GM23338 (cell line): ENCODE measurements around the gene SNX17. TPM values are rescaled to one million over a fixed set of nuclear protein-coding genes. Genes with fewer than 3 reads are reported as not detected.
A peak's percentile ranks its signal among the peaks of the same experiment; 100 is the strongest.

Source experiments
- ATAC-seq: fragments of 200-7000 bp; cut with Tn5 transposase; 3 replicates; pipeline ENCODE4 v1.9.1; 2020
- DNase-seq: peaks from one replicate; pipeline ENCODE4 v3.0.0-alpha.2; 2015; ENCODE audit warnings: low spot score
- H2AFZ ChIP-seq: fragments of 200-600 bp; sonication (generic); 2 replicates; pipeline ENCODE4 v1.8.0; 2016; ENCODE audit warnings: antibody characterized with exemption, mild to moderate bottlenecking, moderate library complexity
- H3F3A ChIP-seq: fragments of 200-600 bp; sonication (generic); replicated peaks from 2 replicates; pipeline ENCODE4 v1.8.0; 2017; ENCODE audit warnings: antibody characterized with exemption, mixed run types, low read depth
- H3K27ac ChIP-seq: fragments of 200-600 bp; sonication (generic); 2 replicates; pipeline ENCODE4 v1.6.1; 2016; ENCODE audit warnings: low read depth
- H3K27me3 ChIP-seq: fragments of 200-600 bp; sonication (generic); 2 replicates; pipeline ENCODE4 v1.8.0; 2016; ENCODE audit warnings: mild to moderate bottlenecking, mixed run types, moderate library complexity; ENCODE audit not compliant: insufficient read depth
- H3K36me3 ChIP-seq: fragments of 200-600 bp; sonication (generic); 2 replicates; pipeline ENCODE4 v1.8.0; 2016; ENCODE audit warnings: mild to moderate bottlenecking; ENCODE audit not compliant: insufficient read depth
- H3K4me1 ChIP-seq: fragments of 200-600 bp; sonication (generic); 2 replicates; pipeline ENCODE4 v1.8.0; 2016; ENCODE audit warnings: mild to moderate bottlenecking, moderate library complexity; ENCODE audit not compliant: insufficient read depth
- H3K4me2 ChIP-seq: fragments of 200-600 bp; sonication (generic); 2 replicates; pipeline ENCODE4 v1.7.1; 2017; ENCODE audit warnings: mixed run types
- H3K4me3 ChIP-seq: fragments of 200-600 bp; sonication (generic); 2 replicates; pipeline ENCODE4 v1.6.1; 2016; ENCODE audit warnings: mixed run types
- H3K79me2 ChIP-seq: fragments of 200-600 bp; sonication (generic); replicated peaks from 2 replicates; pipeline ENCODE4 v1.8.0; 2017; ENCODE audit warnings: mild to moderate bottlenecking; ENCODE audit not compliant: insufficient read depth
- H3K9me2 ChIP-seq: fragments of 200-600 bp; sonication (generic); 2 replicates; pipeline ENCODE4 v1.8.0; 2017; ENCODE audit not compliant: insufficient read depth
- H4K20me1 ChIP-seq: fragments of 200-600 bp; sonication (generic); replicated peaks from 2 replicates; pipeline ENCODE4 v1.8.0; 2017; ENCODE audit warnings: mild to moderate bottlenecking; ENCODE audit not compliant: insufficient read depth
- H3K27ac Mint-ChIP-seq: 2 replicates; pipeline ENCODE4 v1.8.0; 2020; ENCODE audit warnings: inconsistent platforms, mild to moderate bottlenecking, moderate library complexity, mixed read lengths
- H3K27me3 Mint-ChIP-seq: 3 replicates; pipeline ENCODE4 v1.8.0; 2022; ENCODE audit warnings: low read depth, mild to moderate bottlenecking, moderate library complexity, mixed read lengths, inconsistent platforms; ENCODE audit not compliant: insufficient read depth, poor library complexity
- H3K36me3 Mint-ChIP-seq: 3 replicates; pipeline ENCODE4 v1.8.0; 2021; ENCODE audit warnings: low read depth, mild to moderate bottlenecking, inconsistent platforms, moderate library complexity, mixed read lengths
- H3K4me1 Mint-ChIP-seq: 3 replicates; pipeline ENCODE4 v1.8.0; 2020; ENCODE audit warnings: mild to moderate bottlenecking, inconsistent platforms, mixed read lengths
- H3K4me3 Mint-ChIP-seq: 3 replicates; pipeline ENCODE4 v1.8.0; 2021; ENCODE audit warnings: moderate library complexity, mild to moderate bottlenecking, inconsistent platforms, mixed read lengths
- H3K9me3 Mint-ChIP-seq: 3 replicates; pipeline ENCODE4 v1.8.0; 2020; ENCODE audit warnings: moderate library complexity, mild to moderate bottlenecking, inconsistent platforms, mixed read lengths
- CREB1 ChIP-seq: fragments of 250-450 bp; sonication (Bioruptor Pico); IDR thresholded peaks from 2 replicates; pipeline ENCODE4 v1.5.0; 2020; ENCODE audit warnings: low read depth, mild to moderate bottlenecking, moderate library complexity
- CTCF ChIP-seq, 2 experiments: fragments of 200-600 bp in 1 of 2; sonication (generic) in 1 of 2; conservative IDR thresholded peaks; 2 replicates each; pipeline versions ENCODE4 v1.5.1 to v1.6.1; 2016 to 2017; ENCODE audit warnings: antibody characterized with exemption in 2 of 2, low read depth in 2 of 2, mild to moderate bottlenecking in 2 of 2, moderate library complexity in 1 of 2
- ETS1 ChIP-seq: IDR thresholded peaks from 2 replicates; pipeline ENCODE4 v1.6.1; 2016; ENCODE audit warnings: antibody characterized with exemption
- EZH2 ChIP-seq: fragments of 200-600 bp; sonication (generic); IDR thresholded peaks from one replicate; pipeline ENCODE4 v1.8.0; 2017; ENCODE audit warnings: antibody characterized with exemption, mild to moderate bottlenecking, low read depth; ENCODE audit not compliant: unreplicated experiment
- EZH2phosphoT487 ChIP-seq: fragments of 200-600 bp; sonication (generic); IDR thresholded peaks from one replicate; pipeline ENCODE4 v1.8.1; 2018; ENCODE audit warnings: antibody characterized with exemption; ENCODE audit not compliant: unreplicated experiment
- JUNB ChIP-seq: IDR thresholded peaks from one replicate; pipeline ENCODE4 v1.6.1; 2016; ENCODE audit warnings: antibody characterized with exemption; ENCODE audit not compliant: unreplicated experiment
- NANOG ChIP-seq: IDR thresholded peaks from 2 replicates; pipeline ENCODE4 v1.6.1; 2016; ENCODE audit warnings: antibody characterized with exemption, borderline replicate concordance
- POLR2AphosphoS5 ChIP-seq: IDR thresholded peaks from 2 replicates; pipeline ENCODE4 v1.6.1; 2016; ENCODE audit warnings: antibody characterized with exemption, low read depth
- REST ChIP-seq: IDR thresholded peaks from one replicate; pipeline ENCODE4 v1.6.1; 2018; ENCODE audit warnings: antibody characterized with exemption; ENCODE audit not compliant: unreplicated experiment
- ZNF331 ChIP-seq: fragments of 250-450 bp; sonication (Bioruptor Pico); IDR thresholded peaks from 2 replicates; pipeline ENCODE4 v1.5.0; 2020; ENCODE audit warnings: low read depth, mild to moderate bottlenecking, moderate library complexity
- polyA plus RNA-seq: library from polyadenylated mRNA; unstranded; fragments of >200 nt; fragmentation: Nextera tagmentation; extraction: Ambion mirVana; gene quantifications from 2 replicates; pipeline ENCODE4 v1.2.1, GENCODE V29; 2016
- total RNA-seq: library from RNA; depleted of rRNA; stranded (reverse); fragments of >200 nt; shearing (Covaris generic); gene quantifications from 2 replicates; pipeline ENCODE4 v1.2.3, GENCODE V29; 2014

SNX17 gene
- total and polyA plus RNA-seq, 2 experiments from 2014 or later = 34.0 to 58.0 TPM

- peak within 1 kb of the TSS; percentile 97 for H3K27ac ChIP-seq
- H3K36me3 ChIP-seq = no peaks in the 10 kb centered on the region
- peak; percentile 100 for DNase-seq
- H3K27ac Mint-ChIP-seq = peak within 1 kb of the TSS; percentile 99
- peak within 1 kb of the TSS; percentile 66; the same call in 1 of the 2 replicates for H2AFZ ChIP-seq
- H3K79me2 ChIP-seq = peaks cover 59% of the 10 kb centered on the region
- TF ChIP-seq ETS1 = peak; percentile 83
- peak; percentile 47; the same call in 1 of the 2 replicates for TF ChIP-seq POLR2AphosphoS5
- TF ChIP-seq EZH2phosphoT487 = no peak
- TF ChIP-seq NANOG = no peak
- TF ChIP-seq CREB1 = peak; percentile 96
- no peak for TF ChIP-seq CTCF (conservative IDR thresholded peaks at IDR 0.05; ENCODE audit: low read depth in 2 of 2)
- H3K4me1 ChIP-seq = peaks cover 49% of the 10 kb centered on the region
- peak; percentile 90 for ATAC-seq
- peaks cover 13% of the 10 kb centered on the region for H3F3A ChIP-seq
- H3K9me2 ChIP-seq = peaks cover 3% of the 10 kb centered on the region
- H3K9me3 Mint-ChIP-seq = peaks cover 12% of the 10 kb centered on the region
- H3K4me3 Mint-ChIP-seq = peak within 1 kb of the TSS; percentile 96
- H3K27me3 Mint-ChIP-seq = peaks cover 9% of the 10 kb centered on the region
- peaks cover 28% of the 10 kb centered on the region for H3K36me3 Mint-ChIP-seq
- H3K4me2 ChIP-seq = peak within 1 kb of the TSS; percentile 85
- peak within 1 kb of the TSS; percentile 71 for H3K4me3 ChIP-seq
- no peaks in the 10 kb centered on the region for H3K27me3 ChIP-seq
- peaks cover 37% of the 10 kb centered on the region for H3K4me1 Mint-ChIP-seq
- H4K20me1 ChIP-seq = peaks cover 25% of the 10 kb centered on the region
Measured at GRCh38 chr2:27356382-27357181, 13.8 kb upstream of the SNX17 start, which contains the start of gene GTF3C2. GTF3C2 (minus strand) TSS chr2:27356764; CDS start chr2:27343554, 13,210 bp downstream.

GRCh38 chr2:27362678-27363420 lies 7.6 kb upstream of the SNX17 start:
- Histone ChIP-seq H3K79me2 (peaks cover 8% of the 10 kb centered on the region), H3K4me2 (no peak overlapping the region), H3K9me2 (peaks cover under 1% of the 10 kb centered on the region), H3K36me3 (peaks cover 15% of the 10 kb centered on the region), H2AFZ (no peak overlapping the region), H3K27ac (peak overlapping the region; percentile 55; the same call in 1 of the 2 replicates), H3K27me3 (no peaks in the 10 kb centered on the region), H4K20me1 (peaks cover 19% of the 10 kb centered on the region; the same call in 1 of the 2 replicates), H3F3A (peaks cover 19% of the 10 kb centered on the region), H3K4me1 (peaks cover 3% of the 10 kb centered on the region; the same call in 1 of the 2 replicates), H3K4me3 (no peak overlapping the region)
- H3K4me3 Mint-ChIP-seq = no peak overlapping the region
- H3K27me3 Mint-ChIP-seq = peaks cover 2% of the 10 kb centered on the region
- no peak for ATAC-seq
- no peak for DNase-seq
- H3K4me1 Mint-ChIP-seq = peaks cover 8% of the 10 kb centered on the region; the same call in 2 of the 3 replicates
- peaks cover 55% of the 10 kb centered on the region for H3K36me3 Mint-ChIP-seq
- H3K27ac Mint-ChIP-seq = no peak overlapping the region
- peaks cover 7% of the 10 kb centered on the region for H3K9me3 Mint-ChIP-seq
- TF ChIP-seq ETS1 = no peak
- TF ChIP-seq EZH2 = no peak
- TF ChIP-seq CREB1 = no peak
- TF ChIP-seq JUNB = no peak
- TF ChIP-seq EZH2phosphoT487 = no peak
- no peak for TF ChIP-seq CTCF (conservative IDR thresholded peaks at IDR 0.05; ENCODE audit: low read depth in 2 of 2)
- TF ChIP-seq NANOG = no peak
- no peak for TF ChIP-seq ZNF331
- no peak for TF ChIP-seq REST
